ENCODE data around the gene CASQ1. TPM values are rescaled to one million over a fixed set of nuclear protein-coding genes. Genes with fewer than 3 reads are reported as not detected.

The CASQ1 gene
- total and polyA plus RNA-seq, 9 of the 15 experiments (the other 6 are each of a cell fraction or from before 2014, with no cell fraction given): not detected

- Histone ChIP-seq H3K4me2 (ENCODE audit: insufficient read depth, low read length) (no peak overlapping the region), H3K4me1 (replicated peaks in 1 of 2; ENCODE audit: control insufficient read depth in 2 of 2, insufficient read depth in 2 of 2, low read length in 2 of 2) (no peaks in the 10 kb centered on the region), H3K27ac (ENCODE audit: extremely low read depth, low read depth, low read length) (no peak overlapping the region), H3K4me3 (no peak overlapping the region), H3K27me3 (ENCODE audit: control insufficient read depth in 2 of 2, insufficient read depth in 2 of 2, low read length in 2 of 2) (peaks cover 57 to 91% of the 10 kb centered on the region in 2 experiments), H3K79me2 (ENCODE audit: control insufficient read depth, insufficient read depth, low read length) (no peaks in the 10 kb centered on the region), H2AFZ (ENCODE audit: low read depth, low read length) (no peak overlapping the region), H3K9me3 (replicated peaks; ENCODE audit: control insufficient read depth, insufficient read depth, low read depth, low read length) (no peaks in the 10 kb centered on the region), H3K9ac (ENCODE audit: insufficient read depth in 1 of 2, low read depth in 2 of 2, low read length in 2 of 2) (no peak overlapping the region), H3K36me3 (ENCODE audit: control insufficient read depth, insufficient read depth, low read length) (no peaks in the 10 kb centered on the region), H3K9me1 (ENCODE audit: control insufficient read depth, insufficient read depth, low read length) (no peaks in the 10 kb centered on the region), H4K20me1 (replicated peaks; ENCODE audit: control insufficient read depth, insufficient read depth, low read length) (no peaks in the 10 kb centered on the region)
- in situ Hi-C loops (cut with MboI): no loop called here
- ChIA-PET CTCF (ENCODE audit: low intra/inter-chr PET ratio) (no interaction called here), POLR2A (interaction anchor here (0.6 to 1.4 kb wide), 3 partner anchors 11 to 192 kb away, joined by 3 to 4 read pairs (median 3); no protein-coding TSS in a partner anchor)
- BruUV-seq (replicated peaks): no TSS peak
- 4% methylated on average over 4 of the region's 4 CpGs for WGBS (ENCODE audit: insufficient coverage, low coverage, missing lambda C conversion rate)
- no peak for DNase-seq (ENCODE audit: extremely low read depth in 1 of 4, low spot score in 3 of 4)
- intact Hi-C loops (cut with micrococcal nuclease): no loop called here
- no peak for FAIRE-seq
- TF ChIP-seq NELFE (IDR thresholded peaks at IDR 0.05; ENCODE audit: insufficient read depth, insufficient read length) (no peak), BRF2 (IDR thresholded peaks at IDR 0.05; ENCODE audit: borderline replicate concordance, insufficient read depth, insufficient read length) (no peak), POLR2G (IDR thresholded peaks at IDR 0.05; ENCODE audit: low read depth, low read length) (no peak), RAD51 (IDR thresholded peaks at IDR 0.05; ENCODE audit: borderline replicate concordance, low read depth) (no peak), ZNF217 (CRISPR knock-in tag; IDR thresholded peaks at IDR 0.05) (no peak)
- ATAC-seq: no peak
Observed at GRCh38 chr1:160171354-160171753, 19.0 kb upstream of the CASQ1 start.

Measured in K562 (cell line).